Smooth muscle cell (in vitro differentiated cells): Measurements from ENCODE around the gene LOC101059915.

Experiments
- DNase-seq: peaks from one replicate; lab custom pipeline; 2025; ENCODE audit not compliant: unreplicated experiment; lab: John Stamatoyannopoulos, UW
- H2AFZ ChIP-seq: fragments of 200-600 bp; sonication (generic); 2 replicates; pipeline ENCODE4 v1.6.0; 2016; ENCODE audit warnings: antibody characterized with exemption, low read depth, mild to moderate bottlenecking
- H3F3A ChIP-seq: fragments of 200-600 bp; sonication (generic); 2 replicates; pipeline ENCODE4 v1.6.0; 2017; ENCODE audit warnings: antibody characterized with exemption, low read depth
- H3K27ac ChIP-seq: fragments of 200-600 bp; sonication (generic); 2 replicates; pipeline ENCODE4 v1.5.1; 2016; ENCODE audit warnings: low read depth, mild to moderate bottlenecking
- H3K27me3 ChIP-seq: fragments of 200-600 bp; sonication (generic); 2 replicates; pipeline ENCODE4 v1.6.1; 2016; ENCODE audit warnings: low read depth, mild to moderate bottlenecking
- H3K36me3 ChIP-seq: fragments of 200-600 bp; sonication (generic); 2 replicates; pipeline ENCODE4 v1.5.1; 2016; ENCODE audit warnings: low read depth
- H3K4me1 ChIP-seq: fragments of 200-600 bp; sonication (generic); 2 replicates; pipeline ENCODE4 v1.5.1; 2016; ENCODE audit warnings: low read depth
- H3K4me2 ChIP-seq: fragments of 200-600 bp; sonication (generic); 2 replicates; pipeline ENCODE4 v1.6.0; 2016; ENCODE audit warnings: mild to moderate bottlenecking
- H3K4me3 ChIP-seq: fragments of 200-600 bp; sonication (generic); 2 replicates; pipeline ENCODE4 v1.5.1; 2016; ENCODE audit warnings: mild to moderate bottlenecking
- H3K79me2 ChIP-seq: fragments of 200-600 bp; sonication (generic); 2 replicates; pipeline ENCODE4 v1.6.0; 2016; ENCODE audit warnings: low read depth, mild to moderate bottlenecking
- H3K9ac ChIP-seq: fragments of 200-600 bp; sonication (generic); 2 replicates; pipeline ENCODE4 v1.6.0; 2016; ENCODE audit warnings: low read depth
- H3K9me3 ChIP-seq: fragments of 200-600 bp; sonication (generic); replicated peaks from 2 replicates; pipeline ENCODE4 v1.5.1; 2016; ENCODE audit warnings: low read depth
- H4K20me1 ChIP-seq: fragments of 200-600 bp; sonication (generic); 2 replicates; pipeline ENCODE4 v1.6.0; 2016; ENCODE audit warnings: low read depth
- WGBS: methylation state at CpG from one replicate; pipeline ENCODE4 v1.1.7; 2016; ENCODE audit warnings: low lambda C conversion rate; 5-methylcytosine and 5-hydroxymethylcytosine counted together
- TF ChIP-seq, protein P1 (sequence below): fragments of 200-600 bp; sonication (generic); IDR thresholded peaks from 2 replicates; pipeline ENCODE4 v1.5.1; 2017; ENCODE audit warnings: borderline replicate concordance, mild to moderate bottlenecking, antibody characterized with exemption; ENCODE audit not compliant: insufficient read depth, poor library complexity, severe bottlenecking

LOC101059915 gene

DNA sequence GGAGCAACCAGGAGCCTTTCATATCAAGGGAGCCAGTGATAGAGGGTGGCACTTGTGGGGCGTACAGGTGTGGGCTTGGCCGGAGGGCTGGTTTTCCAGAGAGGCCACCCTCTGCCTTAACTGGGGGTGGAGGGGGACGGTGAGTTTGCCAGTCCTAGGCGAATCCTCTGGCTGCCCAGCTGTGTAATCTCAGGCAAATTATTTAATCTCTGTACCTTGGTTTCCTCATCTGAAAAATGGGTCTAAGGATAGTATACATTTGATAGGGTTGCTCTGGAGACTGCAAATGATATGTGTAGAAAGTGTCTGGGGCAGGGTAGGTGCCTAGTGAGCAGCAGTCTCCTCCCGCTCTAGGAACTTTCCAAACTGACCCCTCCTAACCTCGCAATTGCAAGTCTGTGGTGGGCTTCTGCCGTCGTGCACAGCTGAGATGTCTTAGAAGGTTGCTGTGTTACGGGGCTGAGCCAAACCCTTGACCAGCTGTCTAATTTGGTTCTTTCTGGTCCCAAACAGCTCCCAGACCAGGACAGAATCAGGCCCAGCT lies 45.2 kb upstream of the LOC101059915 start:
- Histone ChIP-seq H3K4me1 (no peaks in the 10 kb centered on the region), H4K20me1 (no peaks in the 10 kb centered on the region), H3K27me3 (no peaks in the 10 kb centered on the region), H3K9ac (no peak overlapping the region), H3F3A (no peaks in the 10 kb centered on the region), H3K9me3 (no peaks in the 10 kb centered on the region), H2AFZ (no peak overlapping the region), H3K4me2 (no peak overlapping the region), H3K27ac (no peak overlapping the region), H3K4me3 (no peak overlapping the region), H3K36me3 (no peaks in the 10 kb centered on the region), H3K79me2 (no peaks in the 10 kb centered on the region)
- no peak for DNase-seq
- TF ChIP-seq, protein P1, sequence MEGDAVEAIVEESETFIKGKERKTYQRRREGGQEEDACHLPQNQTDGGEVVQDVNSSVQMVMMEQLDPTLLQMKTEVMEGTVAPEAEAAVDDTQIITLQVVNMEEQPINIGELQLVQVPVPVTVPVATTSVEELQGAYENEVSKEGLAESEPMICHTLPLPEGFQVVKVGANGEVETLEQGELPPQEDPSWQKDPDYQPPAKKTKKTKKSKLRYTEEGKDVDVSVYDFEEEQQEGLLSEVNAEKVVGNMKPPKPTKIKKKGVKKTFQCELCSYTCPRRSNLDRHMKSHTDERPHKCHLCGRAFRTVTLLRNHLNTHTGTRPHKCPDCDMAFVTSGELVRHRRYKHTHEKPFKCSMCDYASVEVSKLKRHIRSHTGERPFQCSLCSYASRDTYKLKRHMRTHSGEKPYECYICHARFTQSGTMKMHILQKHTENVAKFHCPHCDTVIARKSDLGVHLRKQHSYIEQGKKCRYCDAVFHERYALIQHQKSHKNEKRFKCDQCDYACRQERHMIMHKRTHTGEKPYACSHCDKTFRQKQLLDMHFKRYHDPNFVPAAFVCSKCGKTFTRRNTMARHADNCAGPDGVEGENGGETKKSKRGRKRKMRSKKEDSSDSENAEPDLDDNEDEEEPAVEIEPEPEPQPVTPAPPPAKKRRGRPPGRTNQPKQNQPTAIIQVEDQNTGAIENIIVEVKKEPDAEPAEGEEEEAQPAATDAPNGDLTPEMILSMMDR, result no peak
- WGBS, result 85% methylated on average over 9 of the region's 9 CpGs

DNA sequence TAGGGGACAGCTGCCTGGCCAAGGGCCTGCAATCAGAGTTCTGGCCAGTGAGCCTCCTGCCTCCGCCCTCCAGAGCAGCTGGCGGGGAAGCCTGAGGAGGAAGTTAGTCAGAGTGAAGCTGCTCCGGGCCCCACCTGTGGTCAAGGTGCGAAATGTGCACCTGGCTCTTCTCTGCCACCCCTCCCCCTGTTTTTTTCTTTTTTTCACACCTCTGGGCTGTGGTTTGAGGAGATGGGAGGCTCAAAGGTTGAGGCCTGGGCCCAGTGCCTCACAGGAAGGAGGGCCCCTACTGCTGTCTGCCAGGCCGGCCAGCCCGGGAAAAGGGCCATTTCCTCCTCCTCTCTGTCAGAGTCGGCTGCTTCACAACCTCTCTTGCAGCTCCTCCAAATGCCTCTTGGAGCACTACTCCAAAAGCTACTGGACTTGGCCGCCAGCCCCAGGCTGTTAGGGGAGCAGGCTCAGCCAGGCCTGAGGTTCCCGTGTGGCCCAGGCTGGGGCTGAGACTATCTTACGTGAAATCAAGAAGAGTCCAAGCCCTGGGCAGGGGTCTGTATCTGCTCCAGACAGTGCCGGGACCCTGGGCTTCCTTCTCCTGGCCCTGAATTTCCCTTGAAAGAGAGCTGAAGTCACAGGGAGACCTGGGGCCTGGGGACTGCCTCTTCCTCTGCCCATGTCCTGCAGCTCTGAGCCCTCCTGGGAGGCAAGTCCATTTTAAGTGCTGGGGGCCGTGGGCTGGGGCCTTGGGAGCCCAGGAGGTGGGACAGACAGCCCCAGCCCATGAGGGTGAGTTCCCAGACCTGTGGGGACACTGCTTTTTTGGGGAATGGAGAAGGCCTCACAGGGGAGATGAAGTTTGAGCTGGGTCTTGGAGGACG lies 44.5 kb upstream of the LOC101059915 start:
- WGBS, result 63% methylated on average over 13 of the region's 13 CpGs
- Histone ChIP-seq H2AFZ (no peak overlapping the region), H3K4me2 (no peak overlapping the region), H3K36me3 (no peaks in the 10 kb centered on the region), H3K27ac (no peak overlapping the region), H4K20me1 (no peaks in the 10 kb centered on the region), H3K4me3 (no peak overlapping the region), H3F3A (no peaks in the 10 kb centered on the region), H3K9ac (no peak overlapping the region), H3K4me1 (no peaks in the 10 kb centered on the region), H3K9me3 (no peaks in the 10 kb centered on the region), H3K27me3 (no peaks in the 10 kb centered on the region), H3K79me2 (no peaks in the 10 kb centered on the region)
- no peak for DNase-seq
- TF ChIP-seq, protein P1, result no peak

DNA sequence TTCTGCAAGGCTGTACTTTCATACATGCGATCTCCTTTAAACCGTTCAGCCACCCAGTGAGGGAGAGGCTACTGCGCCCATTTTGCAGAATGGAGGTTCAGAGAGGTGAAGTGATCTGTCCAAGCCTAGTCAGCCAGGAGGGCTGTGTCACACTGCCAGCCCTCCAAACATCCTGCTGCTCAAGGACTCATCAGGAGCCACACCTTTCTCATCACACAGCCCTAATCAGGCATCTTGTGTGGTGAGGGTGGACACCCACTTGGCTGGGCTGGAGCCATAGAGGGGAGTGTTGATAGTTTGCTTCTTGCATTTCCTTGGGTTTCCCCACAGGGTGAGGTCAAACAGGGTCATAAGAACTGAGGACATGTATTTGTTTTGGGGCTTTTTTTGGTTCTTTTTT lies 43.6 kb upstream of the LOC101059915 start:
- Histone ChIP-seq H3K36me3 (no peaks in the 10 kb centered on the region), H2AFZ (no peak overlapping the region), H3K27me3 (no peaks in the 10 kb centered on the region), H3K27ac (no peak overlapping the region), H3K79me2 (no peaks in the 10 kb centered on the region), H3K9me3 (no peaks in the 10 kb centered on the region), H4K20me1 (no peaks in the 10 kb centered on the region), H3K9ac (no peak overlapping the region), H3K4me2 (no peak overlapping the region), H3K4me3 (no peak overlapping the region), H3K4me1 (no peaks in the 10 kb centered on the region), H3F3A (no peaks in the 10 kb centered on the region)
- TF ChIP-seq, protein P1, result no peak
- no peak for DNase-seq
- 93% methylated on average over 3 of the region's 3 CpGs for WGBS
